ENCODE results near the gene HNRNPA0. TPM values are rescaled to one million over a fixed set of nuclear protein-coding genes. Genes with fewer than 3 reads are reported as not detected.

HNRNPA0 gene
- total and polyA plus RNA-seq, 2 donors (not counting 3 experiments of a cell fraction or from before 2014, with no cell fraction given) = 16.0 to 37.5 TPM

DNA sequence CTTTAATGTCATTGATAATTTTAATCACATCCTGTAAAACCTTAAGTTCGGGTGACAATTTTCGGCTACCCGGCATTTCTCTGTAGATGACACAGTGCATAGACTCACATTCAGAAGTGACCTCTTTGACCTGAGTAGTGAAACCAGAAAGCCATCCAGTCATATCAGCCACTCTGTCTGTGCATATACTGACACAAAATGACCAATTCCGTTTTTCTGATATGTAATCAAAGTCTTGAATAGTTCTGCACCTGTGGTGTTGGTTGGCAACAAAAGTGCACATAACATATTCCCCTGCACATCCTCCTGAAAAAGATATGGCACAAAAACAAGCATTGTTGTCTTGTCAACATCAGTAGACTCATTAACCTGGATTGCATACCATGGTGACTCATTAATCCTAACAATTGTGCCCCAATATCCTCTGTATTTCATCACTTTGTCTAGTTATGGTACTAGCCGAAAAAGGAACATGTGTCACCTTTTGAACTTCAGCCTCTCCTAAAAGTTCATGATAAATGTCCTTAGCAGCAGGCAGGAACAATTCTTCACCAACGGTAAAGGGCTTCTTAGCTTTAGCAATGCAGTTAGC, 4.6 kb upstream of the HNRNPA0 start:
- H3K9me3 ChIP-seq (replicated peaks; ENCODE audit: control insufficient read depth, insufficient read depth, low read length) = no peaks in the 10 kb centered on the region
- dilution Hi-C loops (cut with MboI; ENCODE audit: extremely low pct_ligation_motif_present, low sequenced_read_pairs) (loop anchor here (25.0 kb wide), 1 partner anchor 97 kb away; no protein-coding TSS in a partner anchor), intact Hi-C loops (cut with micrococcal nuclease) (no loop called here)
- FAIRE-seq (no peak), DNase-seq (ENCODE audit: low read depth, low spot score) (no peak)
- no peak overlapping the region for H2AFZ ChIP-seq (ENCODE audit: low read depth, low read length)
- H3K4me2 ChIP-seq (ENCODE audit: insufficient read depth, low read length) = no peak overlapping the region
- H3K9me1 ChIP-seq (replicated peaks; ENCODE audit: control insufficient read depth, extremely low read depth, insufficient read depth, low read length) = no peaks in the 10 kb centered on the region
- peaks cover 3% of the 10 kb centered on the region for H3K79me2 ChIP-seq (ENCODE audit: control insufficient read depth, insufficient read depth, low read length)
- H3K27me3 ChIP-seq (ENCODE audit: control insufficient read depth in 2 of 2, insufficient read depth in 2 of 2, low read length in 2 of 2) = peaks cover 0 to 2% of the 10 kb centered on the region in 2 experiments
- no peaks in the 10 kb centered on the region for H4K20me1 ChIP-seq (replicated peaks; ENCODE audit: control insufficient read depth, extremely low read depth, insufficient read depth, low read length)
- CTCF ChIA-PET = no interaction called here
- H3K4me3 ChIP-seq (replicated peaks in 1 of 3; ENCODE audit: insufficient read depth in 1 of 3, low read depth in 1 of 3, low read length in 3 of 3) = no peak overlapping the region
- no peak for TF ChIP-seq POLR2A (IDR thresholded peaks at IDR 0.05; ENCODE audit: low read depth, low read length)
- peak; percentile 16 for TF ChIP-seq FOS (IDR thresholded peaks at IDR 0.05; ENCODE audit: borderline replicate concordance, insufficient read depth, low read length)
- H3K9ac ChIP-seq (replicated peaks; ENCODE audit: extremely low read depth, insufficient read depth, low read length) = no peak overlapping the region
- H3K4me1 ChIP-seq (ENCODE audit: control insufficient read depth, extremely low read depth, insufficient read depth, low read length) = peaks cover 4% of the 10 kb centered on the region
- H3K27ac ChIP-seq (ENCODE audit: insufficient read depth, low read depth, low read length) = no peak overlapping the region
- POLR2A ChIA-PET = no interaction called here
- no TSS peak for BruUV-seq (replicated peaks)
- H3K36me3 ChIP-seq (ENCODE audit: control insufficient read depth in 2 of 2, extremely low read depth in 1 of 2, insufficient read depth in 2 of 2, low read length in 2 of 2) = no peaks in the 10 kb centered on the region

DNA sequence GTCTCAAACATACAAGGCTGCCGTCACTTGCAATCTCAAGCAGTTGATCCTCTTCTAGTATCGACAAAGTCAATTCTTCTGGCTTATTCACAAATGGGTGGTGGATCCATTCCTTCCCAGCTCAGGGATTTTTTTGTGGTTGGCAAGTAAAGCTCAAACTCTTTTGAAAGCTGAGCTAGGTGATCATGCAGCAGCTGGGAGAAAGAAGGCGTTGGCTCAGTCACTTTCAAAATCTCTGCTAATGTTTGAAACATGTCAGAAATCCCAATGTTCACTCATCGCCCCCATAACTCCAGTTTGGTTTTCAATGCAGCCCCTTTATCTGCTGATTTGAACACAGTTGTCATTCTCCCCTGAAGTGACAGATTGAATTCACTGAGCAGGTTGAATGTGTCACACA, 4.0 kb upstream of the HNRNPA0 start:
- DNase-seq (ENCODE audit: low read depth, low spot score) (no peak), FAIRE-seq (no peak)
- Histone ChIP-seq H3K4me3 (replicated peaks in 1 of 3; ENCODE audit: insufficient read depth in 1 of 3, low read depth in 1 of 3, low read length in 3 of 3) (no peak overlapping the region), H2AFZ (ENCODE audit: low read depth, low read length) (no peak overlapping the region), H3K4me1 (ENCODE audit: control insufficient read depth, extremely low read depth, insufficient read depth, low read length) (peaks cover 4% of the 10 kb centered on the region), H3K9me1 (replicated peaks; ENCODE audit: control insufficient read depth, extremely low read depth, insufficient read depth, low read length) (no peaks in the 10 kb centered on the region), H4K20me1 (replicated peaks; ENCODE audit: control insufficient read depth, extremely low read depth, insufficient read depth, low read length) (no peaks in the 10 kb centered on the region), H3K27ac (ENCODE audit: insufficient read depth, low read depth, low read length) (no peak overlapping the region), H3K4me2 (ENCODE audit: insufficient read depth, low read length) (no peak overlapping the region), H3K36me3 (ENCODE audit: control insufficient read depth in 2 of 2, extremely low read depth in 1 of 2, insufficient read depth in 2 of 2, low read length in 2 of 2) (no peaks in the 10 kb centered on the region), H3K27me3 (ENCODE audit: control insufficient read depth in 2 of 2, insufficient read depth in 2 of 2, low read length in 2 of 2) (peaks cover 0 to 2% of the 10 kb centered on the region in 2 experiments), H3K9ac (replicated peaks; ENCODE audit: extremely low read depth, insufficient read depth, low read length) (no peak overlapping the region), H3K79me2 (ENCODE audit: control insufficient read depth, insufficient read depth, low read length) (peaks cover 10% of the 10 kb centered on the region), H3K9me3 (replicated peaks; ENCODE audit: control insufficient read depth, insufficient read depth, low read length) (no peaks in the 10 kb centered on the region)
- dilution Hi-C loops (cut with MboI; ENCODE audit: extremely low pct_ligation_motif_present, low sequenced_read_pairs) (loop anchor here (25.0 kb wide), 1 partner anchor 96 kb away; no protein-coding TSS in a partner anchor), intact Hi-C loops (cut with micrococcal nuclease) (no loop called here)
- POLR2A ChIA-PET = no interaction called here
- TF ChIP-seq, protein P1, sequence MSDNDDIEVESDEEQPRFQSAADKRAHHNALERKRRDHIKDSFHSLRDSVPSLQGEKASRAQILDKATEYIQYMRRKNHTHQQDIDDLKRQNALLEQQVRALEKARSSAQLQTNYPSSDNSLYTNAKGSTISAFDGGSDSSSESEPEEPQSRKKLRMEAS (IDR thresholded peaks at IDR 0.05; ENCODE audit: insufficient read depth, insufficient read length) = no peak
- TF ChIP-seq POLR2A (IDR thresholded peaks at IDR 0.05; ENCODE audit: low read depth, low read length) (no peak), FOS (IDR thresholded peaks at IDR 0.05; ENCODE audit: borderline replicate concordance, insufficient read depth, low read length) (no peak), EZH2 (IDR thresholded peaks at IDR 0.05; ENCODE audit: borderline replicate concordance, low read depth, low read length, severe bottlenecking) (no peak), POLR2AphosphoS5 (IDR thresholded peaks at IDR 0.05; ENCODE audit: insufficient read depth, low read depth, low read length) (no peak)
- CTCF ChIA-PET = no interaction called here
- BruUV-seq (replicated peaks) = no TSS peak
